NT2/D1 (cell line): ENCODE measurements around the gene CTNNA2.

Source experiments
- DNase-seq: peaks from one replicate; pipeline ENCODE4 v3.0.0-alpha.2; 2011; ENCODE audit warnings: low read depth, low spot score
- H3K27me3 ChIP-seq: 2 replicates; pipeline ENCODE4 v1.6.0; 2011; ENCODE audit warnings: mild to moderate bottlenecking; ENCODE audit not compliant: insufficient read length, insufficient read depth
- H3K36me3 ChIP-seq: 2 replicates; pipeline ENCODE4 v1.6.1; 2011; ENCODE audit warnings: mild to moderate bottlenecking, low read length, mixed read lengths; ENCODE audit not compliant: insufficient read depth, insufficient read length
- H3K4me1 ChIP-seq: 2 replicates; pipeline ENCODE4 v1.5.1; 2011; ENCODE audit not compliant: insufficient read depth, insufficient read length
- H3K4me3 ChIP-seq: 2 replicates; pipeline ENCODE4 v1.5.1; 2011; ENCODE audit warnings: low read depth; ENCODE audit not compliant: insufficient read length
- H3K9ac ChIP-seq: 2 replicates; pipeline ENCODE4 v1.6.0; 2011; ENCODE audit warnings: low read depth; ENCODE audit not compliant: insufficient read length
- H3K9me3 ChIP-seq: 2 replicates; pipeline ENCODE4 v1.5.1; 2011; ENCODE audit warnings: mild to moderate bottlenecking, low read length; ENCODE audit not compliant: insufficient read depth
- SUZ12 ChIP-seq: IDR thresholded peaks from 2 replicates; pipeline ENCODE4 v1.6.1; 2011; ENCODE audit not compliant: insufficient read length, insufficient read depth; ENCODE audit errors: extremely low read depth
- YY1 ChIP-seq: IDR thresholded peaks from 2 replicates; pipeline ENCODE4 v1.6.1; 2011; ENCODE audit not compliant: insufficient read length, insufficient read depth
- ZNF274 ChIP-seq: IDR thresholded peaks from 2 replicates; pipeline ENCODE4 v1.6.1; 2011; ENCODE audit warnings: mild to moderate bottlenecking, low read depth, low read length

CTNNA2 gene

DNA sequence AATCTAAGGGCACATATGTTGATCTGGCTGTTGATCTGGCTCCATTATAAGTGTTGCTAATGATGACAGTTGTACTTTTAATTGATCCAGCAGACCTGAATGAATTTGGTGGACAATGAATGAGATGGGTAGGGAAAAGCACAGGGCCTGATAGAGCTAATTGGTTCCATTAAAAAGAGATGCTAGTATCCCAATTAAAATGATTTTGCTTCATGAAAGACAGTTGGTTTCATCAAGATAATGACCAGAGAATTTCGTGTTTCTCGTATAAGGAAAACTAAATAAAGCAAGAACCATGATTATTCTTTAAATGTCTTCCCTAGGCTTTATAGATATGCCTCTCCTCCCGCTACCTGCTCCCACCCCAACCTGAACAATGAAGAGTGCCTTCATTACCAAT, 900.3 kb downstream of the CTNNA2 start:
- Histone ChIP-seq H3K4me3 (no peak overlapping the region), H3K27me3 (no peaks in the 10 kb centered on the region), H3K36me3 (no peaks in the 10 kb centered on the region), H3K9ac (no peak overlapping the region), H3K9me3 (peaks cover 9% of the 10 kb centered on the region; the same call in 1 of the 2 replicates), H3K4me1 (no peaks in the 10 kb centered on the region)
- DNase-seq: no peak
- TF ChIP-seq ZNF274: no peak
- TF ChIP-seq SUZ12: no peak
- TF ChIP-seq YY1: no peak

- DNase-seq: no peak
- TF ChIP-seq ZNF274 (no peak), YY1 (no peak), SUZ12 (no peak)
Measured at GRCh38 chr2:80417737-80418136, 904.9 kb downstream of the CTNNA2 start.

DNA sequence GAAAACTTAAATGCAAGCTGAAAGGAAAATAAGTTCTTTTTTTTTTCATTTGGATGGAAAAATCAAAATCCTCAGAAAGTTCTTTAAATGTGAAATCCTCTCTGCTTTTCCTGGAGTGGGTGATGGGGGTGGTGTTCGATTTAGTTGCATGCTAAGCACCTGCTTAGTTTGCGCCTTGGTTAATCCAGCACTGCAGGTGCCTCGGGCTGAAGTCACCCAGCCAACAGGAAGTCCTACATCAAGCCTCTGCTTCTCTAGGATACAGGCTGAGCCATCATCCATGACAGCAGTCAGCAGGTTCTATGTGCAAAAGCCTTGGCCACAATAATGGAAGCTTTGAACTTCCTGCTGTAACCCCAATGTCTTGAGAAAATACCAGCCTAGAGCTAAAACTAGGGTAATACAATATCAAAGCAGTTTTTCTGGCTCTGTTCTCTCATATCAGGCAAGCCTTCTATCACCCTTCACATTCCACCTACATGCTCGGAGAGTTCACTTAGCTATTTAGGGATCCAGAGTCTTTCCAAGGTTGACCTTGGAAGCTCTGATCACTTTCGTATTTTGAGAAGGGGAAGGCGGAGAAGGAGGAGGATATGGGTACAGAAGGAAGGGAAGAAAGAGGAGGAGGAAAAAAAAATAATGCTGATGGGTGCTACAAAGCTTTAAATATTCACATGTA, 907.8 kb downstream of the CTNNA2 start:
- Histone ChIP-seq H3K36me3 (no peaks in the 10 kb centered on the region), H3K4me1 (no peaks in the 10 kb centered on the region), H3K9ac (no peak overlapping the region), H3K4me3 (no peak overlapping the region), H3K9me3 (0 out of 2 replicates have a peak, but pooled peaks cover 4% of the 10 kb centered on the region), H3K27me3 (no peaks in the 10 kb centered on the region)
- TF ChIP-seq YY1 (no peak), SUZ12 (no peak), ZNF274 (no peak)
- DNase-seq: no peak

More at GRCh38 chr2:80417737-80418136, 904.9 kb downstream of the CTNNA2 start:
- Histone ChIP-seq H3K4me1 (no peaks in the 10 kb centered on the region), H3K9ac (no peak overlapping the region), H3K36me3 (no peaks in the 10 kb centered on the region), H3K9me3 (peaks cover 9% of the 10 kb centered on the region; the same call in 1 of the 2 replicates), H3K27me3 (no peaks in the 10 kb centered on the region), H3K4me3 (no peak overlapping the region)

GRCh38 chr2:80429251-80429650, 916.4 kb downstream of the CTNNA2 start:
- no peak overlapping the region for H3K4me3 ChIP-seq
- DNase-seq: no peak
- no peak for TF ChIP-seq ZNF274
- TF ChIP-seq SUZ12: no peak
- TF ChIP-seq YY1: no peak
- H3K27me3 ChIP-seq: no peaks in the 10 kb centered on the region
- no peaks in the 10 kb centered on the region for H3K9me3 ChIP-seq
- H3K4me1 ChIP-seq: no peaks in the 10 kb centered on the region
- H3K36me3 ChIP-seq: no peaks in the 10 kb centered on the region
- no peak overlapping the region for H3K9ac ChIP-seq

DNA sequence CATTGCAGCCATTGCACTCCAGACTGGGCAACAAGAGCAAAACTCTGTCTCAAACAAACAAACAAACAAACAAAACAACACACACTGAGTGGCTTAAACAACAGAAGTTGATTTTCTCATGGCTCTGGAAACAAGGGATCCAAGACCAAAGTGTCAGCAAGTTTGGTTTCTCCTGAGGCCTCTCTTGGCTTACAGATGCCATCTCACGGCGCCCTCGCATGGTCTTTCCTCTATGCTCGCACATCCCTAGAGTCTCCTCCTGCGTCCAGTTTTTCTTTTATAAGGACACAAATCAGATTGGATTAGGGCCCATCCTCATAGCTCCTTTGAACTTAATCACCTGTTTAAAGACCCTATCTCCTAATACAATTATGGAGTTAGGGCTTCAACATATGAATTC, 925.1 kb downstream of the CTNNA2 start:
- TF ChIP-seq YY1 (no peak), SUZ12 (no peak)
- H3K4me1 ChIP-seq: no peaks in the 10 kb centered on the region
- no peaks in the 10 kb centered on the region for H3K9me3 ChIP-seq
- H3K4me3 ChIP-seq: no peak overlapping the region
- H3K27me3 ChIP-seq: no peaks in the 10 kb centered on the region
- no peaks in the 10 kb centered on the region for H3K36me3 ChIP-seq
- no peak overlapping the region for H3K9ac ChIP-seq
- DNase-seq: no peak

DNA sequence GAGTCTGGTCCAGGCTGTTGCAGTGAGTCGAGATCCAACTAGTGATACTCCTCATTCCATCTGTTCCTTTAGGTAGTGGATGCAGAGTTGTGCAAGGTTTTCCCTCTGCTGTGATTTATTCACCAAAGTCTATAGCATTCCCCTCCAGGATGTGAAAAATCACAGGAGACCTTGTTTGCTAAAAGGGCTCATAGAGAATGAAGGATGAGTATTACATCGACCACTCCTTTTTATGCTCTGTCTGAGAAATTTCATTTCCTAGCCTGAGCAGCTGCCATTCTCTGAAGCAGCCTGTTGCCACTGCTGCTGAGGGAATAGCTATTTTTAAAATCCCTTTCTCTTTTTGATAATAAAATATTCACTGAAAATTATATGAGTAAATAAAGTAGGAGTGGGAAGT, 925.8 kb downstream of the CTNNA2 start:
- Histone ChIP-seq H3K4me3 (no peak overlapping the region), H3K9ac (no peak overlapping the region), H3K9me3 (no peaks in the 10 kb centered on the region), H3K36me3 (no peaks in the 10 kb centered on the region), H3K27me3 (no peaks in the 10 kb centered on the region), H3K4me1 (no peaks in the 10 kb centered on the region)
- no peak for TF ChIP-seq YY1
- no peak for TF ChIP-seq ZNF274
- TF ChIP-seq SUZ12: no peak
- no peak for DNase-seq

DNA sequence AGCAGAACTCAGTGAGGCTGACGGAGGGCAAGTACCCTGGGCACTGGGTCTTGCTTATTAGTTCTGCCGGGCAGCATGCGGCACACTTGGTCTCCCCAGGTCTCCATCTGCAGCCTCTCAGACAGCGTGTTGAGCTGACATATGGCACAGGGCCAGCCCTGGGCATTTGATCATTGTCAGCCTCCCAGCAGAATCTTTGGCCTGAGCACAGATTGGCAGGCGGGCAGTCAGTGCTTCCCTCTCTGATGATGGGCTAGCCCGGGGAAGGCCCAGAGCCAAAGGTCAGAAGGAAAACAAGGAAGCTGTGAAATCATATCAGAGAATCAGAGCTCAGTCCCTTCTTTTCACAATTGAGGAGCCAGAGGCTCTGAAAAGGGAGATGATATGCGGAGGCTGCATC, 941.8 kb downstream of the CTNNA2 start:
- H3K4me3 ChIP-seq: no peak overlapping the region
- H3K27me3 ChIP-seq: no peaks in the 10 kb centered on the region
- H3K9me3 ChIP-seq: no peaks in the 10 kb centered on the region
- H3K36me3 ChIP-seq: no peaks in the 10 kb centered on the region
- TF ChIP-seq YY1 (no peak), SUZ12 (no peak), ZNF274 (no peak)
- no peaks in the 10 kb centered on the region for H3K4me1 ChIP-seq
- no peak for DNase-seq
- no peak overlapping the region for H3K9ac ChIP-seq
